DND-41 (cell line): ENCODE results near the gene SLC37A4.

Source experiments
- ATAC-seq: fragments of 200-7000 bp; cut with Tn5 transposase; 3 replicates; pipeline ENCODE4 v1.9.1; 2021; ENCODE audit warnings: low read depth; ENCODE audit not compliant: insufficient read depth
- DNase-seq: peaks from one replicate; pipeline ENCODE4 v3.0.0-alpha.2; 2020
- H2AFZ ChIP-seq: 2 replicates; pipeline ENCODE4 v1.6.0; 2012; ENCODE audit warnings: low read depth, low read length
- H3K27ac ChIP-seq: 2 replicates; pipeline ENCODE4 v1.5.1; 2012; ENCODE audit warnings: low read length, inconsistent platforms
- H3K27me3 ChIP-seq: fragments of 200-600 bp; sonication (generic); 2 replicates; pipeline ENCODE4 v1.6.0; 2012; ENCODE audit warnings: low read length, mild to moderate bottlenecking, inconsistent platforms; ENCODE audit not compliant: insufficient read depth, poor library complexity
- H3K36me3 ChIP-seq: 2 replicates; pipeline ENCODE4 v1.5.1; 2012; ENCODE audit warnings: low read length, inconsistent platforms; ENCODE audit not compliant: insufficient read depth
- H3K4me1 ChIP-seq: 2 replicates; pipeline ENCODE4 v1.5.1; 2012; ENCODE audit warnings: mild to moderate bottlenecking, low read length; ENCODE audit not compliant: insufficient read depth
- H3K4me2 ChIP-seq: 2 replicates; pipeline ENCODE4 v1.6.0; 2012; ENCODE audit warnings: mild to moderate bottlenecking, moderate library complexity, low read length, inconsistent platforms; ENCODE audit not compliant: insufficient read depth
- H3K4me3 ChIP-seq, 2 experiments: fragments of 200-600 bp in 1 of 2; shearing (Covaris generic) in 1 of 2; 2 replicates each; pipeline ENCODE4 v1.5.1; 2012 to 2016; ENCODE audit warnings: inconsistent platforms in 2 of 2, low read length in 2 of 2, mild to moderate bottlenecking in 2 of 2, low read depth in 1 of 2, moderate library complexity in 1 of 2
- H3K79me2 ChIP-seq: 2 replicates; pipeline ENCODE4 v1.6.0; 2012; ENCODE audit warnings: low read length, inconsistent platforms; ENCODE audit not compliant: insufficient read depth
- H3K9ac ChIP-seq: 2 replicates; pipeline ENCODE4 v1.6.0; 2012; ENCODE audit warnings: low read depth, mild to moderate bottlenecking, inconsistent platforms, low read length, moderate library complexity
- H3K9me3 ChIP-seq: 2 replicates; pipeline ENCODE4 v1.5.1; 2012; ENCODE audit warnings: low read length, moderate library complexity, mild to moderate bottlenecking, inconsistent platforms; ENCODE audit not compliant: insufficient read depth, severe bottlenecking
- H4K20me1 ChIP-seq: 2 replicates; pipeline ENCODE4 v1.6.0; 2012; ENCODE audit warnings: low read length; ENCODE audit not compliant: insufficient read depth
- CTCF ChIP-seq: IDR thresholded peaks from 2 replicates; pipeline ENCODE4 v1.5.1; 2012; ENCODE audit warnings: borderline replicate concordance, low read length, moderate library complexity, mild to moderate bottlenecking; ENCODE audit not compliant: poor library complexity, severe bottlenecking; ENCODE audit errors: extremely low read depth
- EZH2 ChIP-seq: IDR thresholded peaks from 3 replicates; pipeline ENCODE4 v1.6.1; 2012; ENCODE audit warnings: borderline replicate concordance, low read depth, mild to moderate bottlenecking, moderate library complexity, low read length, inconsistent platforms; ENCODE audit not compliant: severe bottlenecking

SLC37A4 gene

GRCh38 chr11:119030329-119031047, at the start of gene SLC37A4:
TSS of gene SLC37A4 (minus strand) at chr11:119030877.
- TF ChIP-seq EZH2 (no peak), CTCF (no peak)
- H3K36me3 ChIP-seq, result no peaks in the 10 kb centered on the region
- H3K79me2 ChIP-seq, result no peaks in the 10 kb centered on the region
- peak within 1 kb of the TSS; percentile 68 for H3K4me2 ChIP-seq
- no peaks in the 10 kb centered on the region for H3K9me3 ChIP-seq
- peak; percentile 81 for ATAC-seq
- H3K4me1 ChIP-seq, result peaks cover 16% of the 10 kb centered on the region
- DNase-seq, result peak; percentile 74
- H3K4me3 ChIP-seq, result peak within 1 kb of the TSS in 1 of 2 experiments; percentile 53; a peak in 2 of 4 replicates
- H2AFZ ChIP-seq, result peak within 1 kb of the TSS; percentile 80
- no peak within 1 kb of the TSS for H3K27ac ChIP-seq
- H3K9ac ChIP-seq, result peak within 1 kb of the TSS; percentile 32
- no peaks in the 10 kb centered on the region for H4K20me1 ChIP-seq
- no peaks in the 10 kb centered on the region for H3K27me3 ChIP-seq

- Histone ChIP-seq H3K9me3 (no peaks in the 10 kb centered on the region), H3K4me3 (no peak overlapping the region), H3K27ac (no peak overlapping the region), H3K79me2 (no peaks in the 10 kb centered on the region), H3K4me2 (no peak overlapping the region), H3K4me1 (no peaks in the 10 kb centered on the region), H3K36me3 (peaks cover 72% of the 10 kb centered on the region), H2AFZ (no peak overlapping the region), H3K9ac (no peak overlapping the region), H4K20me1 (no peaks in the 10 kb centered on the region), H3K27me3 (no peaks in the 10 kb centered on the region)
- DNase-seq (no peak), ATAC-seq (no peak)
- no peak for TF ChIP-seq CTCF
- no peak for TF ChIP-seq EZH2
Observed at GRCh38 chr11:119078675-119079420, 48.2 kb upstream of the SLC37A4 start.

GRCh38 chr11:119077839-119078238, 47.2 kb upstream of the SLC37A4 start:
- ATAC-seq (no peak), DNase-seq (no peak)
- Histone ChIP-seq H3K79me2 (0 out of 2 replicates have a peak, but pooled peaks cover 3% of the 10 kb centered on the region), H3K4me3 (no peak overlapping the region), H3K4me2 (no peak overlapping the region), H3K27me3 (no peaks in the 10 kb centered on the region), H3K4me1 (no peaks in the 10 kb centered on the region), H3K9me3 (no peaks in the 10 kb centered on the region), H2AFZ (no peak overlapping the region), H4K20me1 (no peaks in the 10 kb centered on the region), H3K36me3 (peaks cover 82% of the 10 kb centered on the region), H3K27ac (no peak overlapping the region), H3K9ac (no peak overlapping the region)
- TF ChIP-seq CTCF, result no peak
- TF ChIP-seq EZH2, result no peak
